D341Med (cell line): ENCODE results near the gene TTC28.

Source experiments
- DNase-seq: peaks from one replicate; pipeline ENCODE4 v3.0.0; 2012; ENCODE audit warnings: low spot score

TTC28 gene

DNA sequence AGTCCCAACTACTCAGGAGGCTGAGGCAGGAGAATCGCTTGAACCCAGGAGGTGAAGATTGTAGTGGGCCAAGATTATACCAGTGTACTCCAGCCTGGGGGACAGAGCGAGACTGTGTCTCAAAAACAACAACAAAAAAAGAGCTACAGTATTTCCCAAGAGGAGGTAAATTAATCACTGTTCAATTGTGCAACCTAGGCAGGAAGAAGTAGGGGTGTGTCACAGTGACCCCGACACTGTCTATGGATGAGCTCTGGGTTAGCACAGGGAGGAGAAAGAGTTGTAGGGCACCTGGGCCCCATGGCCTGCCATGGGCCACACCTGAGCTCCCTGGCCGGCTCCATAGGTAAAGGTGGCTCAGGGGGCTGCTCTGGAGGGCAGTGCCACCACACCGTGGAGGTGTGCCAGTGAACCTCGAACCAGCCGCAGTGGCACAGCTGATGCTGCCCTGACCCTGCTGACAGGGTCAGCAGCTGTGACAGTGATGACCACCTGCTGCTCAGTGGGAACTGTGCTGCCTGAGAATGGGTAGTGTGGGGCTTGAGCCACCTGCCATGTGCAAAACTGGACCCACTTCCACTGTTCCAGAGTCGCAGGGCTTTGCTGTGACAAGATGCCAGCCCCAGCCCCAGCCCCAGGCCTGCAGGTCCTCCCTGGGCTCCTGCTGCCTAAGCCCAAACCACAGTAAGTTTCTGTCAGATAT lies 676.6 kb downstream of the TTC28 start:
- no peak for DNase-seq

DNA sequence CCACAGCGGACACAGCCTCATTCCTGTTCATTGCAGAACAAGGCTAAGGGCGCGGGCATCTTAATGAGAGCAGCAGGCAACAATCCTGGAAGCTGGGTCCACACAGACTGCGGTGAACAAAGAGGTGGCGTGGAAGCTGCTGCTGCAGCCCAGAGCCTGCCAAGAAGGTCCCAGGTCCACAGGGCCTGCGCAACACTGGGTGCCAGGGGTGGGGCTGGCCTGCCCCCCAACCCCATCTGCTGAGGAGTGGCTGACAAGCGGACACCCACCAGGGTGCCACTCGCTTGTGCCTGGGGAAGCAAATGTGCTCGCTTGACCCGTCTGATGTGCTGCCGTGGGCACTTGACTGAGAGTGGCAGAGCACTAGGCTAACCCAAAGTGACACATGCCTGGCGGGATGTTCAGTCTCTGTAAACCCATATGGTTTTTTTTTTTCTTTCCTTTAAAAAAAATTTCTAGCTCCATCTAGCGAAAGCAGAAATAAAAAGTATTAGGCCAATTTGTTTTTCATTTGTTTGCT lies 677.4 kb downstream of the TTC28 start:
- no peak for DNase-seq

DNA sequence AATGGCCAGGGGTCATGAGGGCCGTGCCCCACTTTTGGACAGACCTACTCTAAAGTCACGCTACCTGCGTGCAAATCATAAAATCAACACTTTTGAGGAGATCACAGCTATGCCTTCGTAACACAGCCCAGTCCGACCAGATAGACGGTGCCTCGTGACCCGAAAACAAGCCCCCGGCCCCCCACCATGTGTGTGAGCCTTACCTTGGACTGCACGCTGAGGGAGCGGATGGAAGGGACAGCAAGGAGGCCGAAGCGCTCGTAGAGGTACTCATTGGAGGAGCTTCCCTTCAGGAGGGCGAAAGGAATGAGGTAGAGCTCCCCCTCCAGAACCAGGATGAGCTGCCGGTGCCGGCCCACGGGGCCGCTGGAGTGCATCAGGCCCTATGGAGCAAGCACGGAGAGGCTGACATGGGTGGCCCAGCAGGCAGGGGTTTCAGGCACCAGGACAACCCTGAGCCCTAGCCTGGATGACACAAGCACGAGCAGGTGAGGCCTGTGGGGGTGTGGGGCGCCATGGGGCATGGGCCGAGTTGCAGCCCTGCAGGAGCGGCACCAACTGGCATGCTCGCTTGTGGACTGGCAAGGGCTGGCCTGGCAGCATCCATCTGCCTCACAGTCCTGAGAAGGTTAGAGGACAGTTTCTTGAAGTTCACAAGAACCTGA lies 678.3 kb downstream of the TTC28 start:
- DNase-seq, result no peak

DNA sequence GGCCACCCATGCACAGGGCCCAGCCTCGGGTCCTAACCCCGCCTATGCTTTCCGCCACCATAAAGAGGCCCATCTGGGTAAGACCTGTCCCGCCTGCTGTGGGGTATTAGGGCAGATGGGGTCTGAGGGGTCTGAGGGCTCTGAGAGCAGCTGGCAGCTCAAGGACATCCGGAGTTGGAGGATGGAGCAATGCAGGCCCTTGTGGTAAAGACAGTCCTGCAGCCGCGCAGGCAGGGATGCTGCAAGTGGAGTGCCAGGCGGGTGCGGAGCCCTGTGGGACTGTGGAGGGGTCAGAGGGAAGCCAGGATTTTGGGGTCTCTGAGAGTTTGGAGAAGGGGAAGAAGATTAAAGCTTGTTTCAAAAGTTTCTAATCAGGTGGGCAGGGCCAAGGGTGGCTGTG lies 679.3 kb downstream of the TTC28 start:
- DNase-seq, result no peak

DNA sequence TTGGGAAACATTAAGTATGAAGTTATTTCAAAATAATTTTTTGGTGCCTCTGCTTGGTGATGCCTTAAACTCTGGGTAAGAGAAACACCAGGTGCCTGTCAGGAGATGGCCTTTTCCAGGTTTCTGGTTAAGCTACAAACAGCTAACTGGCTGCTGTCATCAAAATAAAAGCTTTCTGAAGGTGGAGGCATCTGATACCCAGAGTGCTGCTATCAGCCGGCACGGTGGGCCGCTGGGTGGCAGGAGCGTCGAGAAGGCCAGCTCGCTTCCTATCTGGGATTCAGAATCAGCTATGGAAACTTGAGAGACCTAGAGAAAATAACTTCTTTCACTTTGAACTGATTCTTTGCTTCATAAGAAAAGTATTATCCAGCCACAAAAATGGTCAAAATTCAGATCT lies 679.8 kb downstream of the TTC28 start:
- DNase-seq, result no peak

DNA sequence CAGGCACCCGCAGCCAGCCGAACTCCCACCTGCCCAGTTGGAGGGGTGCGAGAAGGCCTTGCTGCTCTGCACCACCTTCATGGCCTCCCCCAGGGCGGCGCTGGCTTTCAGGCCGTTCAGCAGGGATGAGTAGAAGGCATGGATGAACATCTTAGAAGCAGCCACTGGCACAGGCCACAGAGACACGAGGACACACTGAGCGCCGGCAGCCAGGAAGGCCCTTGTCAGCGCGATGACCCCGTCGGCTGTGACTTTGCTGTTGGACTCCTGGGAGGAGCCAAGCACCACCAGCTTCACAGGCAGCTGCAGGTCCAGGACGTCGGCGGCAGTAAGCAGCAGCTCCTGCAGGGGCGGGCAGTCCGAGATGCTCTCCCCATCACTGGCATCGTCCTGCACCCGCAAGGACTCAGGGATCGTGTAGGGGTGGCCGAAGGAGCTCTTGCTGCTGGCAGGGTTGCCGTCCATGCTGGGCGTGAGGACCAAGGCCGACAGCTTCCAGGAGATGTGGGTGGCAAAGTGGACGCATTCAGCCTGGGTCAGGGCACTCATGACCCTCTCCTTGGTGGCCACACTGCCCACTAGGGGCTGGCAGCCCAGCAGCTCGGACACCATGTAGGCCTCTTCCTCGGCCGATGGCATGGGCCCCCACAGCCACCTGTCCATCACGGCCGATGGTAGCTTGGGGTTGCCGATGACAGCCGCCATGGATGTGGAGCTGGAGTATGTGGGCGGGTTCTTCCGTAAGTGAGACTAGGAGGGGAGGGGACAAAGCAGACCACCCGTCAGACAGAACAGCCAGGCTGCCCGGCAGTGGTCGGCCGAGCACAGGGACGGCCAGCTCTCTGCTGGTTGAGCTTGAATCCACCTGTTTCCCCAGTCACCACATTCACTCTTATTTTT lies 680.9 kb downstream of the TTC28 start:
- no peak for DNase-seq

DNA sequence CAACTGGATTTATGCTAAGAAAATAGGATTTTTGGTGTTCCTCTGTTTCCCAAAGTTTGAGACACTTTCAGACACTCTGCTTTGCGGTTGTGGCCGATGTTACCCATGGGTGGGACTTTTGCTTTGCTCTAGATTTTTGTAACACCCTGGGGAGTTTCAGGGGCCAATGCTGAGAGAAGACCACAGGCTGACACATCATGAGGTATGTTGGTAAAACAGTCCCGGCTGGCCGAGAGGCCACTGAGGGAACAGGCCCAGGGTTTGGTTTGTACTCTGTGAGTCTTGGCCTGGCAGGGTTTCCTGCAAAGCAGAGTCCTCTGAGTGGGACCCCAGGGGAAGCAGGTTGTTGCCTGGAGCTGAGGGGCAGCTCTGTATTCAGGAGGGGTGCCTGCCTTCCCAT lies 682.1 kb downstream of the TTC28 start:
- no peak for DNase-seq

DNA sequence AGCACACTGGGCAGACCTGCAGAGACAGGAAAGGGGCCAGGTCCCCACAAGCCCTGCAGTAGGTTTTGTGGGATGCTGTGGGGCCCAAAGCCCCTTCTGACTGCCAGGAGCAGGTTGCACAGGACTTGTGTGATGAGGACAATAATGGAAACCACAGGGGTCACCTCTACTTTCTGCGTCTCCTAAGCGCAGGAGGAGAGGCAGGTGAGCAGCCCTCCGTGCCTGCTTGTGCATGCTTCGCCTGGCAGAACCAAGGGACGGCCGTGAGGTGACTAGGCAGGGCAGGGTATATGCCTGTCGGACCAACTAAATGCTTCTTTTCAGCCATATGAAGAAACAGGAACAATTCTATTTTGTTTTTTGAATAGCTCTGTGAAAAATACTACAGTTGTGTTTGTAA lies 682.7 kb downstream of the TTC28 start:
- no peak for DNase-seq

DNA sequence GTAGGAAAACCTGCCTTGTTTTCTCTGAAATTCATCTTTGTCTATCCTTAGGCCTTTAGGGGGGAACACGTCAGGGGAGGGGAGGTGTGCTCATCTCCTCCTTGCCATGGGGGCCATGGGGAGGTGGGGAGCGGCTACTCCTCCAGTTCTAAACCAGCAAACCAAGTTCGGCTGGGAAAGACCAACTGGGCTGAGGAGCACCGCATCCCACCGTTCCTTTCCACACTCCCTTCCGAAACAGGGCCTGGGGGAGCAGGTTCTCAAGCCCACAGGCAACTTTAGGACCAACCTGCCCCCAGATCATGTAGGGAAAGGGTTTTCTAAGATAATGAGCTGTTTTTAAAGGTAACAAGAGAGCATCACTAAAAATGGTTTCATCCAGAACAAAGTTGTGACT lies 683.1 kb downstream of the TTC28 start:
- no peak for DNase-seq

DNA sequence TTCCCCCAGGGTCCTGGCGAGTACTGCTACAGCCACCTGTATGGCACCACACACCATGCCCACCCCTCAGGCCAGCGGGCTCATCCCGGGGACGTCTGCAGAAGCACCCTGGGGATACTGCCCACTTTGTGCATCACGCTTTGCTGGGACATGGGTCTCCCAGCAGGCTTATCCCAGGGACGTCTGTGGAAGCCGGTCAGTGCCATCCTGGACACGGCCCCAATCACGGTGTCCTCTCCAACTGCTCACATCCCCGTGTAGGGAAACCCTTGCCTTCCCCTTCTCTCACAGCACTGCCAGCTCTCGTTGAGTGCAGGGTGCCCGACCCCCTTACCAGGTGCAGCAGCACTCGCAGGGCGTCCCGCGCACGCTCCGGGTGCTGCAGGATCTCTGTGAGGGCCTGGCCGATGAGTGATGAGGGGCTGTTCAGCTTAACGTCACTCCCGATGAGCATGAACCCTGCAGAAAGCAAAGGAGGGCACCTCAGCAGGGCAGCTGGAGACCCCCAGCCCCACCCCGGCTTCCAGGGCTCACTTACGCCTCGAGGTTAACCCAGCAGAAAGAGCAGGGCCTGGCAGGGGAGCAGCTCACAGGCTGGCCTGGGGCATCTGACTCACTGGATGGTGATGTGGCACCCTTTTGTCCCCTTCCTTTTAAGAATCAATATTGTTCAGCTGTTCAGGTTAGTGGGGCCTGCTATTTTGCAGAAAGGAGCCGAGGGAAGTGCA lies 683.7 kb downstream of the TTC28 start:
- DNase-seq, result no peak

DNA sequence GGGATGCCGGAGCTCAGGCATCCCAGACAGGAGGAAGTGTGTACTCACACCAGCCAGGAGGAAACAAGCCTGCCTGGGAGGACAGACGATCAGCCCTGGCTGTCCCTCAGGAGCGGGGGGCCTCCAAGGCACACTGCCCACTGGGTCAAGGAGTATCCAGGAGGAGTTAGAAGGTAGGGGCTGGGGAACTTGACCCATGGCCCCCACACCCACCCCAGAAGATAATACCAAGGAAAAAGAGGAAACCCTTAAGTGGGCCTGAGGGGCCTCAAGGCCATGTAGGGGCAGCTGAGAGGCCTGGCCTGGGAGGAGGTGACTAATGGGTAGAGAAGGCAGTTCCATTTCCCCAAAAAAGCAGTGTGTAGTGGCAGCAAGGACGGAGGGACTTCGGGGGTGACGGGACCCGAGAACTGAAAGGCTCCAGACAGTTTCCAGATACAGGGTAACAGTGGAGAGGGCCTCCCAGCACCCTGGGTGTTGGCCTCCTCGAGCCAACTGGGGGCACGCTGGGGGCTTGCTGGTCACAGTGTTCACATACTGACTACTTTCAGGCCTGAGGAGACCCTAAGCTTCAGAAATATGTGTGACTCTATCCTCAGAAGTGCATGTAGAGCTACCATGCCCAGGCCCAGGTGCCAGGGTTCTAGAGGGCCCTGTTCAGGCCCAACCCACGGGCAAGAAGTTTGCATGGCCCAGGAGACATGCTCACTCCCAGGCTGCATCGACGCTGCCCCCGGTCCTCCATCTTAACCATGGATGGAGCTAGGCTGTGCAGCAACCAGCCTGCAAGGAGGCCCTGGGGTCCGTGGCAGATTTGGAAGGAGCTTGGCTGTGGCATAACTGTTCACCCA lies 684.9 kb downstream of the TTC28 start:
- DNase-seq, result no peak

DNA sequence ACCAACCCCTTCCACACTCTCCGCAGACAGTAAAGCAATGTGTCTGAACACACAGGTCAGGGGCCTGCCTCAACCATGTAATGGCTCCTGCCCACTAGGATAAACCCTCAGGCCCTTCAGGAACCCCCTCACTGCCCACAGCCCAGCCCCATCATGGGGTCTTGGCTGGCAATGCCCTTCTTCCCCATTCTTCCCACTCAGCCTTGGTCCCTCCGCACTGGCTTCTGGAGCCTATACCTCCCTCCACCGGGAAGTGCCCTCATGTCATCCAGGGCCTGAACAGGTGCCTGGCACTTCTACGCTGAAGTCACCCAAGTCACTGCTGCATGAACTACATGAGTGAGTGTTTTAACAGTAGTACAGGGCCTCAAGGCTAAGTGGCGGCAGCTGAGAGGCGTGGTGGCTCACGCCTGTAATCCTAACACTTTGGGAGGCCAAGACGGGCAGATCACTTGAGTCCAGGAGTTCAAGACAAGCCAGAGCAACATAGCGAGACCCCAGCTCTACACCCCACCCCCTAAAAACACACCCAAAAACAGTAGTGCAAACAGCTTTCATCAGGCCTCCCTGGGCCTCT lies 685.8 kb downstream of the TTC28 start:
- no peak for DNase-seq

DNA sequence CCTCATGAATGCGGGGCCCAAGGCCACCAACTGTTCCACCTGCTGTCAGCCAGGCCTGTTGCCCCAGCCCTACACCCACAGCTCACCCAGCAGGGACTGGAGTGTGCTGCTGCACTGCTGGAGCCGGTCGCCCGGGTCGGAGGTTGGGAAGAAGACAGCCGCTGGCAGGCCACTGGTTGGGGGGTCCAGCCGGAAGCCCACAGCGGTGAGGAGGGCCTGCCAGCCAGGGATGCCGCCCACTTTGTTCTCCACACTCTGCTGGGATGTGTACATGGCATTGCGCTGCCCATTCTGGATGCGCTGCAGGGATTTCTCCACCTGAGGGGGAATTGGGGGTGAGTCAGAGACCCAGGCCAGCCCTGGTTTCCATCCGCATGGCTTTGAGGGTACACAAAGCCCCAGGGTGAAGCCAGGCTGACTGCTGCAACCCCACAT lies 686.4 kb downstream of the TTC28 start:
- no peak for DNase-seq

DNA sequence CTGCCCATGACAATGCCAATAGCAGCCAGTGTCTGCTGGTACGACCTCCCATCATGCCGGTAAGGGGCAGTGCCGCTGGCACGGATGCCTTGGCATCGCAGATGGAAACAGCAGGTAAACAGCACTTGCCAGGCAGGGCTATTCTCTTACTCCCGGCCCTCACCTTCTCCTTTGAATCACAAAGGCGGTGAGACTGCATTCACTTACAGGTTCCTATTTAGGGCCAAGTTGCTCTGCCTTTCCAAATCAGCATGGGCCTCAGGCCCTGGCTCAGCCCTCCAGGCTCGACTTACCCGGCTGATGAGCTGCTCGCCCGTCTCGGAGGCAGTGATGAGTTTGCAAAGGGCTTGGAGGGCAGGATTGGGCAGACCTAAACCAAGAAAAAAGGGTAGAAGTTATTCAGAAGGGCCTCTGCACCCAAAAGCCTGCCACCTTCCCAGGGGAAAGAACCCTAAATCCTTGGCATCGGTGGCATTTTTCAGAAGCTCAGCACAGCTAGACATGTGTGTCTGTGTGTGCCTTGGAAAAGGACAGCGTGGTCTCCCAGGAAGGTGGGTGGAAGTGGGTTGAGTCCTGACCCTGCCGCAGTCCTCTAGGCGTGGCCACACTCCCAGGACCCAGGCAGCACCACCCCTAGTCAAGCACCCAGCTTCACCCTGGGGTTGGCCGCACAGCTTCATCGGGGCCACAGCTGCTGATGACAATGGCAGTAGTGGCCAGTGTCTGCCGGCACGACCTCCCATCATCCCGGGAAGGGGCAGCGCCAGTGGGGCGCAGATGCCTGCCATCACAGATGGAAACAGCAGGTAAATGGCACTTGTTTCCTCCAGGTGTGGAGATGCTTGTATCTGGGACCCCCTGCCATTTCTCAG lies 687.1 kb downstream of the TTC28 start:
- no peak for DNase-seq

DNA sequence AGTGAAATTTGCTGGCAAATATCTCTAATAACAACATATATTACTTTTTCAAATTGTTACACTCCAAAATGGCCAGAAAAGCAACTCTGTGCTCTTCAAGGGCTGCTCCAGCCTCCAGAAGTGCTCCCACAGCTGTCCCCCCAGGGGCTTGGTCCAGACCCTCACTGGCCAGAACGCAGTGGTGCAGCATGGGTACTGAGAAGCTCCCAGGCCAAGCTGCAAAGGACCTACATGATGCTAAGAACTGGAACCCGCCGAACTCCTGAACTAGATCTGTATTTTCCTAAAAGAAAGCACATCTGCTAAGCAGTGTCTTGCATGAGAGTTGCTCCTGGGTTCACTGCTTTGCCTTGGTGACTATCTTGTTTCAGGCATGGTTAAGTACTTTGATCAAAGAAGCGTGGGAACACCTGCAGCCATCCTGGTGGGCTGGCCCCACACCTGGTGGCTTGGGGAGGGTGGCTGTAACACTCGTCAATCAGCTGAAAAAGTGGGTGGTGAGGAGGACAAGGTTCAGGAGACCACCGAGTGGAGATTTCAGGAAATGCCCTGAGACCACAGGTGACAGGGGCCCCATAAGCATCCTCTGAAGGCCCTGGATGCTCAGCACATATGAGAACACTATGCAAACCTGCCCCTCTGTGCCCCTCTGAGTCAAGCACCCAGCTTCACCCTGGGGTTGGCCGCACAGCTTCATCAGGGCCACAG lies 687.9 kb downstream of the TTC28 start:
- DNase-seq, result no peak

DNA sequence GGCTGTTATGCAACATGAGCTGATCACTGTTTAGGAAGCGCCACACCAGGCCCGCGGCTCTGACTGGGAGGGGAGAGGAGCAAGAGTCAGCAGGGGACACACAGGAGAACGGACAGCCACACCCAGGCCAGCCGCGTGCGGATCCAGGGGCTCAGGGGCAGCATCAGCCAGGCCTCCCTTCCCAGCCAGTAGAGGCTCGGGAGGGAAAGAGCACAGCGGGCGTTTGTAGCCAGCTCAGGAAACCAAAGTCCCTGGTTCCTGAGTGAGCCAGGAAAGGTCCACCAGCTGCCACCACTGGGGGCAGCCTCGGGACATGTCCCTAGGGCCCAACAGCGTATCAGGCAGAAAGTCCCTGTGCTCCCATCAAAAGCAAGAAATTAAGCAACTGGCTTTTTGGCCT lies 688.8 kb downstream of the TTC28 start:
- peak; percentile 63 for DNase-seq

DNA sequence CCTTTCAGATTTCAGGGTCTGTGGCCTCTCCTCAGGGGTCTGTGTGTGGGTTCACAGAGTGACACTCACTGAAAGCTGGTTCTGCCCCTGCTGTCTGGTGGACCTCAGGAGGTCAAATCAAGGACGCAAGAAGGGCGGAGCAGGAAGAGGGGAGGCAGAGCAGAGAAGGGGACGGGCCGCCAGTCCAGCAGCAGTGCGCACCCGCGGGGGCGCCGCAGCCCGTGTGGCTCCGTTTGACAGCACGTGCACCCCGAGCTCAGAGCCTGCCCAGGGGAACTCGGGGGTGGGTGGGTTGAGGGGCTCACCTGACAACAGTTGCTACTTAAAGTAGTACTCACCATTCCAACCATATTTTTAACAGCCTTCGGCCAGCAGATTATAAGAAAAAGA lies 689.2 kb downstream of the TTC28 start:
- DNase-seq, result no peak

DNA sequence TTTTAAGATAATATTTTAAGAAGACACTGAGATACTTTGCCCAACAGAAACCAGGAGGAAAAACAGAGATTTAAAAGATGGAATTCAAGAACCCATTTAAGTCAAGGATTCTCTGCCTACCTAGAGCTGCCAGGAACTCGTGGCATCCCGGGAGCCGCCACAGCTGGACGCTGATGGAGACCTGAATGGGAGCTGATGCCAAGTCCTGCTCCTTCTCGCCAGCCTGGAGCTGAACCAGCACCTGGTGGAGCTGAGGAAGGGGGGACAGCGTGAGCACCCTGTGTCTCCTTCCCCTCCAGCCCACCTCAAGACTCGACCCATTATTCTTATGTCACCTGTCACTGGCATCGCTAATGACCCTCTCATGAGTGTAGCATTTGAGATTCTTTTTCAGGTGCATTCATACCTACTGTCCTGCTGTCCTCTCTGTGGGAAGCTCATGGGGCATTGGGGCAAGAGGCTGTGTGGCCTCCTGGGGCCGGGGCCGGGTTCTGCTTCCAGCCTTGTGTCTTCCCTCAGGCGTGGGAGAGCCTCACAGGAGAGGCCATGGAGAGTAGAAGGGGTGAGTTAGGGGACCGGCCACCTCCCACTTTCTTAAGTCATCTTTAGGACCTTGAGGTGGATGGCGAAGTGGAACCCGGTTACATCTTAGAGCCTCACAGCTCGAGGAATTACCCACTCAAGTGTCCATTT lies 689.7 kb downstream of the TTC28 start:
- no peak for DNase-seq
